ENCODE data around the gene SPEN.
"Not testable (repeated sequence)": the region's sequence is repeated elsewhere in the genome, so short reads cannot be mapped to it uniquely, and the experiment has no call there.

Gene SPEN

GRCh38 chr1:15918962-15919715, 71.6 kb downstream of the SPEN start:
- DNase-seq: no peak
- Histone ChIP-seq H3F3A (ENCODE audit: insufficient read depth, low read length) (no peaks in the 10 kb centered on the region), H4K20me1 (ENCODE audit: insufficient read depth, low read length) (peaks cover 8% of the 10 kb centered on the region; the same call in 1 of the 2 replicates), H3K4me1 (ENCODE audit: low read length) (no peaks in the 10 kb centered on the region), H3K4me3 (ENCODE audit: low read length) (no peak overlapping the region), H3K36me3 (replicated peaks; ENCODE audit: insufficient read depth, low read length) (peaks cover 4% of the 10 kb centered on the region; the same call in 1 of the 2 replicates), H3K9ac (ENCODE audit: low read length) (no peak overlapping the region), H3K27me3 (replicated peaks; ENCODE audit: insufficient read depth, low read length) (no peaks in the 10 kb centered on the region), H2AFZ (ENCODE audit: low read length) (no peak overlapping the region), H3K79me2 (ENCODE audit: low read length) (peaks cover 54% of the 10 kb centered on the region), H3K9me2 (replicated peaks; ENCODE audit: insufficient read depth, low read length) (no peaks in the 10 kb centered on the region), H3K4me2 (ENCODE audit: low read depth, low read length) (no peak overlapping the region), H3K9me3 (replicated peaks; ENCODE audit: insufficient read depth, low read length) (no peaks in the 10 kb centered on the region), H3K27ac (ENCODE audit: low read length) (no peak overlapping the region)
- no peak for TF ChIP-seq EZH2phosphoT487 (IDR thresholded peaks at IDR 0.05; ENCODE audit: low read length)
- no peak for TF ChIP-seq CTCF (IDR thresholded peaks at IDR 0.05; ENCODE audit: low read length)
- no peak for TF ChIP-seq EZH2 (optimal IDR thresholded peaks at IDR 0.05; ENCODE audit: low read depth, low read length)

- no peak overlapping the region for H3K27ac ChIP-seq (ENCODE audit: low read length)
- no peak for DNase-seq
- H3K36me3 ChIP-seq (replicated peaks; ENCODE audit: insufficient read depth, low read length): peaks cover 4% of the 10 kb centered on the region; the same call in 1 of the 2 replicates
These were observed 75.7 kb downstream of the SPEN start for GRCh38 chr1:15923241-15923640.

GRCh38 chr1:15926448-15926847, 78.9 kb downstream of the SPEN start:
- H3K27me3 ChIP-seq (replicated peaks; ENCODE audit: insufficient read depth, low read length); H3K9me2 ChIP-seq (replicated peaks; ENCODE audit: insufficient read depth, low read length); H2AFZ ChIP-seq (ENCODE audit: low read length); H3K27ac ChIP-seq (ENCODE audit: low read length); H3F3A ChIP-seq (ENCODE audit: insufficient read depth, low read length); H3K4me1 ChIP-seq (ENCODE audit: low read length); H3K79me2 ChIP-seq (ENCODE audit: low read length); H3K9ac ChIP-seq (ENCODE audit: low read length); H3K4me2 ChIP-seq (ENCODE audit: low read depth, low read length); DNase-seq; H3K9me3 ChIP-seq (replicated peaks; ENCODE audit: insufficient read depth, low read length); H3K4me3 ChIP-seq (ENCODE audit: low read length); H4K20me1 ChIP-seq (ENCODE audit: insufficient read depth, low read length): not testable (repeated sequence)
- peaks cover 20% of the 10 kb centered on the region for H3K36me3 ChIP-seq (replicated peaks; ENCODE audit: insufficient read depth, low read length)

More at GRCh38 chr1:15923241-15923640, 75.7 kb downstream of the SPEN start:
- Histone ChIP-seq H3K4me2 (ENCODE audit: low read depth, low read length) (no peak overlapping the region), H3K9ac (ENCODE audit: low read length) (no peak overlapping the region), H3K4me3 (ENCODE audit: low read length) (no peak overlapping the region), H3F3A (ENCODE audit: insufficient read depth, low read length) (no peaks in the 10 kb centered on the region), H3K79me2 (ENCODE audit: low read length) (peaks cover 19% of the 10 kb centered on the region), H2AFZ (ENCODE audit: low read length) (no peak overlapping the region), H3K4me1 (ENCODE audit: low read length) (no peaks in the 10 kb centered on the region), H4K20me1 (ENCODE audit: insufficient read depth, low read length) (peaks cover 3% of the 10 kb centered on the region; the same call in 1 of the 2 replicates), H3K27me3 (replicated peaks; ENCODE audit: insufficient read depth, low read length) (no peaks in the 10 kb centered on the region), H3K9me3 (replicated peaks; ENCODE audit: insufficient read depth, low read length) (no peaks in the 10 kb centered on the region), H3K9me2 (replicated peaks; ENCODE audit: insufficient read depth, low read length) (no peaks in the 10 kb centered on the region)
- TF ChIP-seq EZH2phosphoT487 (IDR thresholded peaks at IDR 0.05; ENCODE audit: low read length) (no peak), EZH2 (optimal IDR thresholded peaks at IDR 0.05; ENCODE audit: low read depth, low read length) (no peak), CTCF (IDR thresholded peaks at IDR 0.05; ENCODE audit: low read length) (no peak)

All from MM.1S (cell line).